Thyroid gland (tissue), 4 donors: ENCODE data around the gene KDM2B.

Experiments used
- CTCF ChIP-seq, 6 experiments: fragments of 200-600 bp in 3 of 6; fragments of 450-650 bp in 3 of 6; sonication (generic) in 3 of 6; IDR thresholded peaks; one replicate each; pipeline ENCODE4 v1.5.1; 2016 to 2019; ENCODE audit warnings: antibody characterized with exemption in 6 of 6, mild to moderate bottlenecking in 2 of 6, inconsistent platforms in 1 of 6, moderate library complexity in 1 of 6
- POLR2A ChIP-seq, 2 donors: fragments of 450-650 bp; IDR thresholded peaks; one replicate each; pipeline ENCODE4 v1.6.1; 2017; ENCODE audit warnings: antibody characterized with exemption in 2 of 2, mild to moderate bottlenecking in 2 of 2, moderate library complexity in 1 of 2

GRCh38 chr12:121579190-121579791 lies 1.5 kb downstream of the KDM2B start:
- TF ChIP-seq CTCF (IDR thresholded peaks at IDR 0.05) = no peak
- no peak for TF ChIP-seq POLR2A (IDR thresholded peaks at IDR 0.05)
